DOHH2 (cell line): Measurements from ENCODE around the gene BTBD10.

ENCODE experiments used
- H3F3A ChIP-seq: fragments of 200-600 bp; sonication (generic), shearing (Covaris generic); 2 replicates; pipeline ENCODE4 v1.6.0; 2016; ENCODE audit warnings: antibody characterized with exemption, mild to moderate bottlenecking; ENCODE audit not compliant: control insufficient read depth, insufficient read depth
- H3K27ac ChIP-seq: fragments of 200-600 bp; sonication (generic); 2 replicates; pipeline ENCODE4 v1.5.1; 2014; ENCODE audit warnings: low read depth, mild to moderate bottlenecking, low read length, moderate library complexity
- H3K27me3 ChIP-seq: fragments of 200-600 bp; sonication (generic); 2 replicates; pipeline ENCODE4 v1.6.1; 2014; ENCODE audit warnings: mild to moderate bottlenecking, low read length, mixed read lengths; ENCODE audit not compliant: control insufficient read depth
- H3K36me3 ChIP-seq: fragments of 200-600 bp; sonication (generic); 2 replicates; pipeline ENCODE4 v1.6.1; 2014; ENCODE audit warnings: mild to moderate bottlenecking, low read length, moderate library complexity, mixed read lengths; ENCODE audit not compliant: control insufficient read depth
- H3K4me1 ChIP-seq: fragments of 200-600 bp; sonication (generic); 2 replicates; pipeline ENCODE4 v1.6.1; 2014; ENCODE audit warnings: mild to moderate bottlenecking, low read length, mixed read lengths; ENCODE audit not compliant: control insufficient read depth
- H3K4me2 ChIP-seq: fragments of 200-600 bp; sonication (generic); 2 replicates; pipeline ENCODE4 v1.6.0; 2014; ENCODE audit warnings: mild to moderate bottlenecking, low read length, moderate library complexity
- H3K4me3 ChIP-seq: fragments of 200-600 bp; sonication (generic); 2 replicates; pipeline ENCODE4 v1.5.1; 2014; ENCODE audit warnings: mild to moderate bottlenecking, low read length, mixed read lengths
- H3K79me2 ChIP-seq: fragments of 200-600 bp; sonication (generic); 2 replicates; pipeline ENCODE4 v1.6.1; 2014; ENCODE audit warnings: mild to moderate bottlenecking, low read length, mixed read lengths; ENCODE audit not compliant: control insufficient read depth
- H3K9me2 ChIP-seq: fragments of 200-600 bp; sonication (generic); replicated peaks from 2 replicates; pipeline ENCODE4 v1.6.1; 2014; ENCODE audit warnings: mild to moderate bottlenecking, low read length, mixed read lengths; ENCODE audit not compliant: control insufficient read depth
- H3K9me3 ChIP-seq: fragments of 200-600 bp; sonication (generic); 2 replicates; pipeline ENCODE4 v1.6.1; 2014; ENCODE audit warnings: antibody characterized with exemption, low read length, mixed read lengths; ENCODE audit not compliant: control insufficient read depth, insufficient read depth
- H4K20me1 ChIP-seq: fragments of 200-600 bp; sonication (generic); 2 replicates; pipeline ENCODE4 v1.6.0; 2014; ENCODE audit warnings: low read depth, mild to moderate bottlenecking, antibody characterized with exemption, low read length, moderate library complexity; ENCODE audit not compliant: control insufficient read depth, insufficient read depth
- EZH2phosphoT487 ChIP-seq: fragments of 200-600 bp; sonication (generic); IDR thresholded peaks from 2 replicates; pipeline ENCODE4 v1.6.1; 2017; ENCODE audit warnings: borderline replicate concordance, mild to moderate bottlenecking, antibody characterized with exemption, low read length, moderate library complexity, mixed read lengths
- TF ChIP-seq, protein P1 (sequence below): fragments of 200-600 bp; sonication (generic); IDR thresholded peaks from one replicate; pipeline ENCODE4 v1.5.1; 2014; ENCODE audit warnings: antibody characterized with exemption, mild to moderate bottlenecking, low read depth, low read length; ENCODE audit not compliant: poor library complexity, severe bottlenecking

The BTBD10 gene

DNA sequence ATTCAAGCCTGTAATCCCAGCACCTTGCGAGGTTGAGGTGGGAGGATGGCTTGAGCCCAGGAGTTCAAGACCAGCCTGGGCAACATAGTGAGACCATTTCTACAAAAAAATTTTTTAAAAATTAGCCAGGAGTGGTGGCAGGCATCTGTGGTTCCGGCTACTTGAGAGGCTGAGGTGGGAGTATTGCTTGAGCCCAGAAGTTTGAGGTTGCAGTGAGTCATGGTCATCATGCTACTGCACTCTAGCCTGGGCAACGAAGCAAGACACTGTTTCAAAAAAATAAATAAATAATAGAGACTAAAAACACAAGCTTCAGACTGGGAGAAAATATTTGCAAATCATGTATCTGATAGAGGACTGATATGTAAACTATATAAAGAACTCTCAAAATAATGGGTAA is 33.2 kb downstream of the BTBD10 start:
- H3K9me3 ChIP-seq: peaks cover 12% of the 10 kb centered on the region
- H3K4me3 ChIP-seq: no peak overlapping the region
- 0 out of 2 replicates have a peak, but pooled peaks cover 4% of the 10 kb centered on the region for H3K36me3 ChIP-seq
- H3K4me1 ChIP-seq: peaks cover 19% of the 10 kb centered on the region
- H3K27ac ChIP-seq: no peak overlapping the region
- H3K27me3 ChIP-seq: no peaks in the 10 kb centered on the region
- TF ChIP-seq EZH2phosphoT487: no peak
- TF ChIP-seq, protein P1, sequence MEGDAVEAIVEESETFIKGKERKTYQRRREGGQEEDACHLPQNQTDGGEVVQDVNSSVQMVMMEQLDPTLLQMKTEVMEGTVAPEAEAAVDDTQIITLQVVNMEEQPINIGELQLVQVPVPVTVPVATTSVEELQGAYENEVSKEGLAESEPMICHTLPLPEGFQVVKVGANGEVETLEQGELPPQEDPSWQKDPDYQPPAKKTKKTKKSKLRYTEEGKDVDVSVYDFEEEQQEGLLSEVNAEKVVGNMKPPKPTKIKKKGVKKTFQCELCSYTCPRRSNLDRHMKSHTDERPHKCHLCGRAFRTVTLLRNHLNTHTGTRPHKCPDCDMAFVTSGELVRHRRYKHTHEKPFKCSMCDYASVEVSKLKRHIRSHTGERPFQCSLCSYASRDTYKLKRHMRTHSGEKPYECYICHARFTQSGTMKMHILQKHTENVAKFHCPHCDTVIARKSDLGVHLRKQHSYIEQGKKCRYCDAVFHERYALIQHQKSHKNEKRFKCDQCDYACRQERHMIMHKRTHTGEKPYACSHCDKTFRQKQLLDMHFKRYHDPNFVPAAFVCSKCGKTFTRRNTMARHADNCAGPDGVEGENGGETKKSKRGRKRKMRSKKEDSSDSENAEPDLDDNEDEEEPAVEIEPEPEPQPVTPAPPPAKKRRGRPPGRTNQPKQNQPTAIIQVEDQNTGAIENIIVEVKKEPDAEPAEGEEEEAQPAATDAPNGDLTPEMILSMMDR: no peak
- H4K20me1 ChIP-seq: no peaks in the 10 kb centered on the region
- no peak overlapping the region for H3K4me2 ChIP-seq
- no peaks in the 10 kb centered on the region for H3K9me2 ChIP-seq
- H3F3A ChIP-seq: no peaks in the 10 kb centered on the region
- peaks cover 26% of the 10 kb centered on the region for H3K79me2 ChIP-seq

DNA sequence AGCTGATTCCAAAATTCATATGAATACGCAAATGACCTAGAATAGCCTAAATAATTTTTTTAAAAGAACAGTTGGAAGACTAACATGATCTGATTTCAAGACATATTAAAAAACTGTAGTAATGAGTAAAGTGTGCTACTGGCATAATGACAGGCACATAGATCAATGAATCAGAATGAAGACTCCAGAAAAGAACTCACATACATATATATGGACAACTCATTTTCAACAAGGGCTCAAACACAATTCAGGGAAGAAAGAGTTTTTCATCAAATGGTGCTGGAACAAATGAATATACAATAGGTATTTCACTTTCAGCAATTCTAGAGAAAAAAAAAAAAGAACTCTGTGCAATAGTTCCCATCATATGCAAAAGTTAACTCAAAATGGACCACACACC is 33.7 kb downstream of the BTBD10 start:
- no peaks in the 10 kb centered on the region for H3F3A ChIP-seq
- no peak overlapping the region for H3K27ac ChIP-seq
- H3K4me2 ChIP-seq: no peak overlapping the region
- no peak for TF ChIP-seq EZH2phosphoT487
- TF ChIP-seq, protein P1: no peak
- peaks cover 32% of the 10 kb centered on the region for H3K79me2 ChIP-seq
- peaks cover 19% of the 10 kb centered on the region for H3K4me1 ChIP-seq
- no peaks in the 10 kb centered on the region for H4K20me1 ChIP-seq
- H3K27me3 ChIP-seq: no peaks in the 10 kb centered on the region
- H3K4me3 ChIP-seq: no peak overlapping the region
- no peaks in the 10 kb centered on the region for H3K9me2 ChIP-seq
- peaks cover 12% of the 10 kb centered on the region for H3K9me3 ChIP-seq
- H3K36me3 ChIP-seq: 0 out of 2 replicates have a peak, but pooled peaks cover 4% of the 10 kb centered on the region

DNA sequence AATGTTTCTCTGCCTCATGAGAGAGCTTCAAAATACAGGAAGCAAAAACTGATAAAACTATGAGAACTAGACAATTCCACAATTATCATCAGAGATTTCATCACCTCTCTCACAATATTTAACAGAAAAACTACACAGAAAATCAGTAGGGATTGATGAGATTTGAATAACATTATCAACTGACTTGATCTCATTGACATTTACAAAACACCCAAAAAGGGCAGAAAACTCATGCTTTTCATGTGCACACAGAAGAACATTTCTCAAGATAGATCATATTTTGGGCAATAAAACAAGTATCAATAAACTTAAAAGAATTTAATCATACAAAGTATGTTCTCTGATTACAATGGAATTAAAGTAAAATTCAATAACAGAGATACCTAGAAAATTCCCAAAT is 35.6 kb downstream of the BTBD10 start:
- Histone ChIP-seq H3K27ac (no peak overlapping the region), H4K20me1 (no peaks in the 10 kb centered on the region), H3F3A (no peaks in the 10 kb centered on the region), H3K9me2 (no peaks in the 10 kb centered on the region), H3K36me3 (0 out of 2 replicates have a peak, but pooled peaks cover 4% of the 10 kb centered on the region), H3K4me2 (no peak overlapping the region), H3K27me3 (no peaks in the 10 kb centered on the region), H3K79me2 (peaks cover 37% of the 10 kb centered on the region), H3K4me1 (peaks cover 19% of the 10 kb centered on the region), H3K4me3 (no peak overlapping the region), H3K9me3 (peaks cover 12% of the 10 kb centered on the region)
- TF ChIP-seq EZH2phosphoT487: no peak
- TF ChIP-seq, protein P1: no peak
